ENCODE data around the gene CAPZB. TPM values are rescaled to one million over a fixed set of nuclear protein-coding genes. Genes with fewer than 3 reads are reported as not detected.

The CAPZB gene
- polyA plus RNA-seq, 2 of the 4 experiments (the other 2 are of a cell fraction), result 133 to 296 TPM

DNA sequence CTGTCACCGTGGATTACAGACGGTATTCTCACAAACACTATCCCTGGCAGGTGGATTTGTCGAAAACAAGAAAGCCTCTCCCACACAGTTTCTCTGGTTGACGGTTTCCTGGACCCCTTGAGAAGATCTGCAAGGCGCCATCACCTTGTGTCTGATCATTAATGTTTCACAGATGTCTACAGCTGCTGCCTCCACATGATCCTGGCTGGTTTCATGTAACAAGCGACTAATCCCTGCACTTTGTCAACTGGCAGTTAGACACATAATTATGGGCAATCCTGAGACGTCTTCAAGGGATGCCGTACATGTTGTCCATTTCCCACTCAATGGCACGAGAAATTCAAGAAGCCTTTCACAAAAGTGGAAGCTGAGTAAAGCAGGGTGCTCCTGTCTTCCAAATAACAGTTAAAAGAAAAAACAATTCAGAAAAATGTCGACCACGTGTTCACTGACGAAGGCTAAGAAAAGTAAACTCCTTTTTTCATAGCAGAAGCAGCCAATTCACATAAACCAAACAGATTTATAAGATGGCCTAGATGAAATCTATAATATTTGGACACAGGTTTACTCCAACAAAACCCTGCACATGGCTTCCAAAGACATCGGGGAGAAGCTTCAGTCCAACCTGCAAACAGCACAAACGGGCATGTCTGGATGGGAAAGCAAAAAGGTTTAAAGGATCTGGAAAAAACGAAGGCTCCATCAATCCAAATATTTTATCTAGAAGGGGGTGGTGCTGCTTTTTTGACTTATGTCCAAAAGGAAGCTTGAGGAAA lies 52.2 kb downstream of the CAPZB start:
- H3K9me3 ChIP-seq, result no peaks in the 10 kb centered on the region
- no peak overlapping the region for H3K4me2 ChIP-seq
- no peak for FAIRE-seq
- no peak overlapping the region for H3K27ac ChIP-seq
- TF ChIP-seq ZC3H11A (IDR thresholded peaks at IDR 0.05) (no peak), EP300 (IDR thresholded peaks at IDR 0.05) (no peak), ZNF302 (CRISPR knock-in tag; IDR thresholded peaks at IDR 0.05) (no peak), RNF2 (IDR thresholded peaks at IDR 0.05; ENCODE audit: borderline replicate concordance, low read depth) (no peak), RFX5 (IDR thresholded peaks at IDR 0.05) (no peak), FOSL2 (IDR thresholded peaks at IDR 0.05) (no peak), FOSL2 (CRISPR knock-in tag; IDR thresholded peaks at IDR 0.05) (no peak)
- TF ChIP-seq, protein P1, sequence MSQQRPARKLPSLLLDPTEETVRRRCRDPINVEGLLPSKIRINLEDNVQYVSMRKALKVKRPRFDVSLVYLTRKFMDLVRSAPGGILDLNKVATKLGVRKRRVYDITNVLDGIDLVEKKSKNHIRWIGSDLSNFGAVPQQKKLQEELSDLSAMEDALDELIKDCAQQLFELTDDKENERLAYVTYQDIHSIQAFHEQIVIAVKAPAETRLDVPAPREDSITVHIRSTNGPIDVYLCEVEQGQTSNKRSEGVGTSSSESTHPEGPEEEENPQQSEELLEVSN (IDR thresholded peaks at IDR 0.05; ENCODE audit: borderline replicate concordance, low read depth), result no peak
- DNase-seq (ENCODE audit: low read depth in 1 of 2, low spot score in 1 of 2), result no peak
- 92% methylated on average over 15 of the region's 15 CpGs for WGBS (ENCODE audit: missing lambda C conversion rate)
- ATAC-seq, result no peak
- peaks cover 43% of the 10 kb centered on the region for H3K4me1 ChIP-seq
- CTCF ChIA-PET, result interaction anchor here (1.2 to 1.5 kb wide), 3 partner anchors 9 to 221 kb away, joined by 3 read pairs; no protein-coding TSS in a partner anchor
- POLR2A ChIA-PET, result no interaction called here
- H3K4me3 ChIP-seq, result no peak overlapping the region

DNA sequence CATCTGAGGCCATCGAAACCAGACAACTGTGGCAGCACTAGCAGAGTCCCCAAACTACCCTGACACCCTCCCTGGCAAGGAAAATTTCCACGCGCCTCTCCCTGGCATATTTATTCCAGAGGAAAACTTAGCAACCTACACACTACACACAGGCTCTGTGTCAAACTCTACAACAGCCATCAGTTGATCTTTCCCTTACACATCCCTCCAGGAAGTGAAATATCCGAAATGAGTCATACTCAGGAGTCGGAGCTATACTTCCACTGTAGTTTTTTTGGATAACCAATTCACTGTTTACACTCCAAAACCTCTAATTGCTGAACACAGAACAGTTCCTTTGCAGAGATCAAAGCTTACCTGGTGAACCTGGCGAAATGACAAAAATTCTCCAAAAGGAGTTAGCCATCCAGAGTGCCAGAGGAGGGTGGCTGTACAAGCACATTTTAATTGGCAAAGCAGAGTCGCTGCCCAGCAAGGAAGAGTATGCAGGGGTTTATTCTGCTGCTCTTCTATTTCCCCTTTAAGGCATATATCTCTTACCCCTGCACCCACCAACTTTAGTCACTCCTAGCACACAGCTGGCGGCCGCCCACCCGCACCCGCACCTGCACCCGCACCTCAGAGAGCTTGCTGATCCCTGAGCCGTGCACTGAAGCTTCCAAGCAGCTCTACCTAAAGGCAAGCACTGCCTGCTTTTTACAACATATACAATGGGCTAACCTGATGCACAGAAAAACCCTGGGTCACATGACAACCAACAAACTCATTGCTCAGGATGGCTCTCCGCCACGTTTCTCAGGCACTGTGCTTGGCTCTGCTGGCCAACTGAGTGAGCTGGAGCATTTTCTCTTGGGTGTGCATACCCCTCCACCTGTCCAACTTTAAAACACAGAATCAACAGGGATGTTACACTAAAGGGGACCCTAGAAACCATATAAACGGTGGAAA lies 54.9 kb downstream of the CAPZB start:
- ATAC-seq, result peak; percentile 83 to 84
- FAIRE-seq, result no peak
- DNase-seq (ENCODE audit: low read depth in 1 of 2, low spot score in 1 of 2), result peak; percentile 34 to 41
- H3K4me1 ChIP-seq, result peaks cover 27% of the 10 kb centered on the region
- H3K4me2 ChIP-seq, result peak overlapping the region; percentile 42
- 67% methylated on average over 15 of the region's 16 CpGs for WGBS (ENCODE audit: missing lambda C conversion rate)
- no peaks in the 10 kb centered on the region for H3K9me3 ChIP-seq
- CTCF ChIA-PET, result no interaction called here
- POLR2A ChIA-PET, result interaction anchor here (0.6 kb wide), 1 partner anchor 103 kb away, joined by 3 read pairs; no protein-coding TSS in a partner anchor
- H3K27ac ChIP-seq, result peak overlapping the region in 1 of 2 experiments; percentile 65; a peak in 3 of 6 replicates
- TF ChIP-seq MYC (IDR thresholded peaks at IDR 0.05; ENCODE audit: borderline replicate concordance, low read length) (no peak), FOSL2 (IDR thresholded peaks at IDR 0.05) (peak; percentile 14; the same call in 1 of the 2 replicates), FOSL2 (CRISPR knock-in tag; IDR thresholded peaks at IDR 0.05) (peak; percentile 63)
- H3K4me3 ChIP-seq, result no peak overlapping the region

- ATAC-seq, result no peak
- WGBS (ENCODE audit: missing lambda C conversion rate), result 97% methylated on average over 4 of the region's 4 CpGs
- ChIA-PET POLR2A (no interaction called here), CTCF (no interaction called here)
- Histone ChIP-seq H3K9me3 (no peaks in the 10 kb centered on the region), H3K4me2 (peak overlapping the region; percentile 42), H3K4me1 (peaks cover 24% of the 10 kb centered on the region), H3K27ac (peak overlapping the region in 1 of 2 experiments; percentile 65; a peak in 2 of 6 replicates), H3K4me3 (no peak overlapping the region)
- TF ChIP-seq MAZ (IDR thresholded peaks at IDR 0.05; ENCODE audit: borderline replicate concordance, low read depth, low read length) (no peak), HOXB5 (CRISPR knock-in tag; IDR thresholded peaks at IDR 0.05) (no peak)
- no peak for DNase-seq (ENCODE audit: low read depth in 1 of 2, low spot score in 1 of 2)
- FAIRE-seq, result no peak
Measured at GRCh38 chr1:19429611-19430010, 55.7 kb downstream of the CAPZB start.

DNA sequence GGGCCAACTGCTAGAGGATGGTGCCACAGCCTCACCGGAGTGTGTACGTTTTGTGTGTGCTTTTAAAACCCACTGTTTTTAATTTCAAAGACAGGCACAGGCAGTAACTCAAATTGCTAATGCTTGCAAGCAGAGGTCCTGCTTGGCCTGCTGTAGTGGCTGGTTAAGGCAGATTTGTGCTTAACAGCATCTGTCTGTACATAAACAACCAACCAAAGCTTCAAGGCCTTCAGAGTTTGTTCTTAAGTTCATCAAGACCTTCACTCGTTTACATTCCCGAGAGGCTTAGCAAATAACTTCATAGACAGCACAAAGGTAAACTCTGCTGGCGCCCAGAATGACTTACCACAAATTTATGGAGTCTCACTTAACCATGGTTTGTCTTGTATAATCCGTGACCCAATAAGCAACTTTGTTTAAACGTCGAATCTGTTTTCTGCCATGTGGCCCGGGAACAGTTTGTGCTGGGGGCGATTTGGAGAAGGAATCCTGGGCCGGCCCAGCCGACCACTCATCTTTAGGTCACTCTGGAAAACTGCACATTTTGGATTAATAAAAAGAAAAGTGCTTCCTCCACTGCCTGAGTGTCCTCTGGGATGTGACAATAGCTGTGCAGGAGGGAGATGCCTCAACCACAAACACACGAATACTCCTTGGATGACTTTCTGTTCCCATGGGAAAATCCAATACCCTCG lies 58.1 kb downstream of the CAPZB start:
- POLR2A ChIA-PET, result no interaction called here
- FAIRE-seq, result no peak
- Histone ChIP-seq H3K9me3 (no peaks in the 10 kb centered on the region), H3K4me2 (no peak overlapping the region), H3K27ac (no peak overlapping the region), H3K4me1 (peaks cover 24% of the 10 kb centered on the region), H3K4me3 (no peak overlapping the region)
- CTCF ChIA-PET, result interaction anchor here (0.6 to 1.2 kb wide), 2 partner anchors 31 to 785 kb away, joined by 3 to 4 read pairs; no protein-coding TSS in a partner anchor
- no peak for TF ChIP-seq HMGXB4 (CRISPR knock-in tag; IDR thresholded peaks at IDR 0.05; ENCODE audit: borderline replicate concordance)
- TF ChIP-seq POLR2AphosphoS2 (conservative IDR thresholded peaks at IDR 0.05; ENCODE audit: low read length), result no peak
- no peak for TF ChIP-seq MAZ (IDR thresholded peaks at IDR 0.05; ENCODE audit: borderline replicate concordance, low read depth, low read length)
- no peak for TF ChIP-seq JUN (IDR thresholded peaks at IDR 0.05)
- TF ChIP-seq NR3C1 (IDR thresholded peaks at IDR 0.05), result no peak
- ATAC-seq, result no peak
- 87% methylated on average over 14 of the region's 14 CpGs for WGBS (ENCODE audit: missing lambda C conversion rate)
- DNase-seq (ENCODE audit: low read depth in 1 of 2, low spot score in 1 of 2), result no peak

Measured in A549 (cell line).